ENCODE measurements around the gene HSD17B7.
"Not testable (repeated sequence)": the region's sequence is repeated elsewhere in the genome, so short reads cannot be mapped to it uniquely, and the experiment has no call there.

DNA sequence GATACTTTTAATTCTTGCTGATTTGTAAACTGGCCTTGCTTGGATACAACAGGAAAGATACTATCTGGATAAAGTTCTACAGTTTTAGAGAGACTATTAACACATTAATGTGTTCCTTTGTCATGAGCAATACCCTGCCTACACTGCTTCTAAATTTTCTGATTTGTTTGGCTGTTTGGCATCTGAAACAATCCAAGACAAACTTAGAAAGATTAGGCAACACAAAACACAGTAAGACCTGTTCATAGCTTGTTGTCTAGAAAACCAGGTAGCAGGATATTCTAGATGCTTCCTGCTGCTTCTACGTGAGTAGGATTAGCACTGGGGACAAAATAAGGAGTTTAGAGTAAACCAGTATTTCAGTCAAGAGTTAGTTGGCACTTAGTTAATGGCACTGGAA, 5.6 kb upstream of the HSD17B7 start:
- TF ChIP-seq ZNF174 (CRISPR knock-in tag; IDR thresholded peaks at IDR 0.05); HDAC2 (IDR thresholded peaks at IDR 0.05); FOSL1 (tag; conservative IDR thresholded peaks at IDR 0.05); RNF219 (CRISPR knock-in tag; IDR thresholded peaks at IDR 0.05); HCFC1 (IDR thresholded peaks at IDR 0.05; ENCODE audit: low read depth, low read length); ZKSCAN1 (IDR thresholded peaks at IDR 0.05; ENCODE audit: low read depth, low read length); POLR2A (conservative IDR thresholded peaks at IDR 0.05); CTCF (IDR thresholded peaks at IDR 0.05 in 2 of 3, conservative IDR thresholded peaks at IDR 0.05 in 1 of 3; ENCODE audit: insufficient read depth in 2 of 3, low read depth in 1 of 3, low read length in 3 of 3); FOS (IDR thresholded peaks at IDR 0.05; ENCODE audit: extremely low read depth, insufficient read length); SOX6 (IDR thresholded peaks at IDR 0.05): not testable (repeated sequence)

All from K562 (cell line).